Natural killer cell (primary cell): ENCODE data around the gene FAM222B. TPM values are rescaled to one million over a fixed set of nuclear protein-coding genes. Genes with fewer than 3 reads are reported as not detected.

Experiments
- ATAC-seq, 3 donors: fragments of 150-1000 bp in 2 of 3; fragments of 200-7000 bp in 1 of 3; cut with Tn5 transposase; 1 replicate in 1 of 3; 2 replicates in 2 of 3; pipeline ENCODE4 v1.10.0; 2021; ENCODE audit warnings: mild to moderate bottlenecking in 2 of 3, moderate library complexity in 2 of 3
- DNase-seq, 2 donors: peaks; one replicate each; pipeline versions ENCODE4 v3.0.0 to v3.0.0-alpha.2; 2013 to 2021; ENCODE audit warnings: mixed read lengths in 1 of 2
- H3K27ac ChIP-seq: one replicate; pipeline ENCODE4 v1.5.1; 2013; ENCODE audit warnings: mild to moderate bottlenecking, low read length
- H3K27me3 ChIP-seq: one replicate; pipeline ENCODE4 v1.6.1; 2013; ENCODE audit warnings: low read length; ENCODE audit not compliant: control insufficient read depth, insufficient read depth
- H3K36me3 ChIP-seq: one replicate; pipeline ENCODE4 v1.6.1; 2013; ENCODE audit warnings: low read length; ENCODE audit not compliant: control insufficient read depth, insufficient read depth
- H3K4me1 ChIP-seq: one replicate; pipeline ENCODE4 v1.6.1; 2013; ENCODE audit warnings: low read length; ENCODE audit not compliant: control insufficient read depth, insufficient read depth
- H3K4me3 ChIP-seq: one replicate; pipeline ENCODE4 v1.5.1; 2013; ENCODE audit warnings: low read length
- H3K9me3 ChIP-seq: one replicate; pipeline ENCODE4 v1.6.1; 2013; ENCODE audit warnings: low read length; ENCODE audit not compliant: control insufficient read depth, insufficient read depth
- H3K27ac Mint-ChIP-seq, 2 donors: one replicate each; pipeline ENCODE4 v1.8.0; 2022; ENCODE audit warnings: mild to moderate bottlenecking in 2 of 2, mixed read lengths in 2 of 2, moderate library complexity in 1 of 2
- H3K27me3 Mint-ChIP-seq, 2 donors: one replicate each; pipeline ENCODE4 v1.8.0; 2022; ENCODE audit warnings: low read depth in 2 of 2, mixed read lengths in 2 of 2
- H3K36me3 Mint-ChIP-seq: one replicate; pipeline ENCODE4 v1.8.0; 2022; ENCODE audit warnings: mixed read lengths
- H3K4me1 Mint-ChIP-seq, 2 donors: one replicate each; pipeline ENCODE4 v1.8.0; 2022; ENCODE audit warnings: mixed read lengths in 2 of 2
- H3K4me3 Mint-ChIP-seq: one replicate; pipeline ENCODE4 v1.8.0; 2022; ENCODE audit warnings: mild to moderate bottlenecking, moderate library complexity, mixed read lengths
- H3K9me3 Mint-ChIP-seq, 2 donors: one replicate each; pipeline ENCODE4 v1.8.0; 2022; ENCODE audit warnings: mixed read lengths in 2 of 2
- CTCF ChIP-seq: fragments of 200-600 bp; IDR thresholded peaks from one replicate; pipeline ENCODE4 v1.8.0; 2022; ENCODE audit warnings: antibody characterized with exemption
- WGBS: methylation state at CpG from one replicate; pipeline ENCODE4 v1.1.7; 2013; ENCODE audit warnings: missing lambda C conversion rate; ENCODE audit not compliant: insufficient coverage; 5-methylcytosine and 5-hydroxymethylcytosine counted together
- intact Hi-C: fragments of 100-400 bp; cut with micrococcal nuclease; formaldehyde crosslinking; loops from one replicate; pipeline ENCODE4 v1.14.2; 2022
- total RNA-seq, 4 donors: library from RNA; stranded (reverse); fragments of 120-200 nt in 1 of 4; gene quantifications; one replicate each; pipeline versions ENCODE4 v1.2.3 to v1.2.4, GENCODE V29; 2013 to 2022

The FAM222B gene
- total RNA-seq, 3 donors from 2014 or later (not counting 1 experiment from before 2014, with no cell fraction given) = 16.9 to 26.0 (median 20.0) TPM

GRCh38 chr17:28858801-28859355, 16.3 kb upstream of the FAM222B start:
- 50% methylated on average over 2 of the region's 2 CpGs for WGBS
- Mint-ChIP-seq H3K9me3 (no peaks in the 10 kb centered on the region), H3K36me3 (no peaks in the 10 kb centered on the region), H3K27ac (no peak overlapping the region), H3K4me3 (no peak overlapping the region), H3K4me1 (peaks cover 14% of the 10 kb centered on the region in 2 donors), H3K27me3 (no peaks in the 10 kb centered on the region)
- H3K36me3 ChIP-seq = peaks cover 27% of the 10 kb centered on the region
- ATAC-seq (no peak), DNase-seq (no peak)
- no peaks in the 10 kb centered on the region for H3K9me3 ChIP-seq
- no peak overlapping the region for H3K27ac ChIP-seq
- no peak for TF ChIP-seq CTCF
- peaks cover 13% of the 10 kb centered on the region for H3K4me1 ChIP-seq
- intact Hi-C loops = no loop called here
- no peak overlapping the region for H3K4me3 ChIP-seq
- no peaks in the 10 kb centered on the region for H3K27me3 ChIP-seq

GRCh38 chr17:28857905-28858800, 15.6 kb upstream of the FAM222B start:
- no peak overlapping the region for H3K4me3 ChIP-seq
- no peaks in the 10 kb centered on the region for H3K9me3 ChIP-seq
- DNase-seq (peak in 1 of 2 donors; percentile 22), ATAC-seq (no peak)
- no peak overlapping the region for H3K27ac ChIP-seq
- Mint-ChIP-seq H3K27ac (no peak overlapping the region), H3K36me3 (no peaks in the 10 kb centered on the region), H3K27me3 (no peaks in the 10 kb centered on the region), H3K4me1 (peaks cover 14% of the 10 kb centered on the region in 2 donors), H3K4me3 (peak overlapping the region; percentile 58), H3K9me3 (no peaks in the 10 kb centered on the region)
- H3K27me3 ChIP-seq = no peaks in the 10 kb centered on the region
- intact Hi-C loops = no loop called here
- 91% methylated on average over 2 of the region's 3 CpGs for WGBS
- H3K36me3 ChIP-seq = peaks cover 27% of the 10 kb centered on the region
- TF ChIP-seq CTCF = no peak
- peaks cover 13% of the 10 kb centered on the region for H3K4me1 ChIP-seq

- H3K4me1 Mint-ChIP-seq = peaks cover 14% of the 10 kb centered on the region in 2 donors
- WGBS = 96% methylated on average over 5 of the region's 5 CpGs
- H3K27me3 Mint-ChIP-seq = no peaks in the 10 kb centered on the region
- H3K27ac Mint-ChIP-seq = no peak overlapping the region
- DNase-seq = no peak
- Histone ChIP-seq H3K27ac (no peak overlapping the region), H3K4me1 (peaks cover 13% of the 10 kb centered on the region), H3K36me3 (peaks cover 27% of the 10 kb centered on the region), H3K4me3 (no peak overlapping the region), H3K9me3 (no peaks in the 10 kb centered on the region), H3K27me3 (no peaks in the 10 kb centered on the region)
- intact Hi-C loops = no loop called here
- H3K36me3 Mint-ChIP-seq = no peaks in the 10 kb centered on the region
- no peaks in the 10 kb centered on the region for H3K9me3 Mint-ChIP-seq
- TF ChIP-seq CTCF = no peak
- H3K4me3 Mint-ChIP-seq = peak overlapping the region; percentile 98
- no peak for ATAC-seq
Observed at GRCh38 chr17:28856028-28856574, 13.5 kb upstream of the FAM222B start.
